ENCODE measurements around the gene ERO1B. TPM values are rescaled to one million over a fixed set of nuclear protein-coding genes. Genes with fewer than 3 reads are reported as not detected.

ERO1B gene
- total and polyA plus RNA-seq, 2 of the 4 experiments (the other 2 are of a cell fraction), result 0.54 to 0.60 TPM

GRCh38 chr1:236201786-236202185, 80.0 kb downstream of the ERO1B start:
- Histone ChIP-seq H3K56ac (ENCODE audit: extremely low read depth, insufficient read depth, low read length) (no peak overlapping the region), H4K8ac (ENCODE audit: low read depth in 2 of 2, low read length in 2 of 2) (no peak overlapping the region), H3K4me3 (ENCODE audit: insufficient read depth, low read depth, low read length) (no peak overlapping the region), H2BK20ac (ENCODE audit: low read depth, low read length) (no peak overlapping the region), H3K9me1 (ENCODE audit: insufficient read depth, low read length) (peaks cover 5% of the 10 kb centered on the region; the same call in 1 of the 2 replicates), H3K27ac (ENCODE audit: insufficient read depth, low read length) (no peak overlapping the region), H3K4me2 (ENCODE audit: low read depth, low read length) (no peak overlapping the region), H3K4ac (ENCODE audit: low read depth, low read length) (no peak overlapping the region), H2BK5ac (ENCODE audit: low read depth, low read length, poor library complexity, severe bottlenecking) (no peak overlapping the region), H3K36me3 (ENCODE audit: control insufficient read depth, insufficient read depth, low read length) (peaks cover 3% of the 10 kb centered on the region; the same call in 1 of the 2 replicates), H3K27me3 (ENCODE audit: control insufficient read depth, insufficient read depth, low read length) (no peaks in the 10 kb centered on the region), H3K23ac (ENCODE audit: low read depth, low read length) (no peak overlapping the region), H2AK5ac (ENCODE audit: low read depth, low read length) (no peak overlapping the region), H4K5ac (ENCODE audit: low read depth, low read length) (no peak overlapping the region), H3K79me1 (ENCODE audit: low read depth in 1 of 2, low read length in 2 of 2) (no peaks in the 10 kb centered on the region; a peak in 1 of 4 replicates), H3K18ac (ENCODE audit: low read depth, low read length) (no peak overlapping the region), H4K91ac (ENCODE audit: insufficient read depth, low read depth, low read length) (no peak overlapping the region), H2BK120ac (ENCODE audit: low read depth, low read length) (no peak overlapping the region), H2AFZ (replicated peaks; ENCODE audit: low read length, poor library complexity) (no peak overlapping the region), H2BK15ac (ENCODE audit: low read depth, low read length) (no peak overlapping the region), H3K9ac (ENCODE audit: low read depth, low read length) (no peak overlapping the region), H2AK9ac (replicated peaks; ENCODE audit: low read depth, low read length, poor library complexity) (no peak overlapping the region), H3K9me3 (ENCODE audit: control insufficient read depth, insufficient read depth, low read length) (peaks cover 2% of the 10 kb centered on the region; the same call in 1 of the 2 replicates), H4K20me1 (ENCODE audit: insufficient read depth, low read length) (no peaks in the 10 kb centered on the region), H3K4me1 (ENCODE audit: control insufficient read depth, insufficient read depth, low read length) (no peaks in the 10 kb centered on the region), H3K14ac (replicated peaks; ENCODE audit: low read depth, low read length) (no peak overlapping the region)
- no peak for DNase-seq
- intact Hi-C loops (cut with micrococcal nuclease), result no loop called here
- WGBS, 2 experiments (ENCODE audit: extremely low coverage in 2 of 2, insufficient read length in 1 of 2), result no CpG with 5 or more reads among the region's 1 CpG
- POLR2A ChIA-PET (ENCODE audit: unreplicated experiment), result no interaction called here
- in situ Hi-C loops (cut with MboI; ENCODE audit: low sequenced_read_pairs), result no loop called here
- ATAC-seq (ENCODE audit: low read depth), result no peak
- dilution Hi-C loops (cut with HindIII; ENCODE audit: low sequenced_read_pairs, unreplicated experiment), result no loop called here
- no TSS peak for BruUV-seq (replicated peaks)
- TF ChIP-seq MXI1 (IDR thresholded peaks at IDR 0.05; ENCODE audit: borderline replicate concordance, low read depth, low read length) (no peak), CTCF (conservative IDR thresholded peaks at IDR 0.05; ENCODE audit: low read depth, low read length) (no peak), NFE2L2 (IDR thresholded peaks at IDR 0.05; ENCODE audit: low read depth, low read length) (no peak), BHLHE40 (IDR thresholded peaks at IDR 0.05; ENCODE audit: low read depth, low read length) (no peak), FOS (IDR thresholded peaks at IDR 0.05; ENCODE audit: low read depth, low read length) (no peak), MAFK (IDR thresholded peaks at IDR 0.05; ENCODE audit: low read depth, low read length) (no peak), MAZ (IDR thresholded peaks at IDR 0.05; ENCODE audit: borderline replicate concordance, low read depth, low read length) (no peak), CHD1 (IDR thresholded peaks at IDR 0.05; ENCODE audit: low read depth, low read length) (no peak), USF2 (IDR thresholded peaks at IDR 0.05; ENCODE audit: low read depth, low read length) (no peak), RAD21 (IDR thresholded peaks at IDR 0.05; ENCODE audit: low read length) (no peak), ELK1 (IDR thresholded peaks at IDR 0.05; ENCODE audit: borderline replicate concordance, low read depth, low read length) (no peak), RCOR1 (IDR thresholded peaks at IDR 0.05; ENCODE audit: insufficient replicate concordance, low read length) (no peak), CEBPB (IDR thresholded peaks at IDR 0.05; ENCODE audit: low read depth, low read length) (no peak)
- CTCF ChIA-PET, result no interaction called here
